T-helper 17 cell (primary cell): ENCODE data around the gene NES. TPM values are rescaled to one million over a fixed set of nuclear protein-coding genes. Genes with fewer than 3 reads are reported as not detected.

ENCODE experiments used
- ATAC-seq: fragments of 150-1000 bp; cut with Tn5 transposase; 2 replicates; pipeline ENCODE4 v1.10.0; 2021; ENCODE audit warnings: mild to moderate bottlenecking, moderate library complexity
- DNase-seq, 3 donors: peaks; one replicate each; pipeline versions ENCODE4 v3.0.0 to v3.0.0-alpha.2; 2020 to 2021
- H3K9me3 ChIP-seq: one replicate; pipeline ENCODE4 v1.7.0; 2013; ENCODE audit warnings: low read length, mild to moderate bottlenecking; ENCODE audit not compliant: control insufficient read depth, poor library complexity, severe bottlenecking
- H3K27ac Mint-ChIP-seq: one replicate; pipeline ENCODE4 v1.8.0; 2022; ENCODE audit warnings: mild to moderate bottlenecking, moderate library complexity, mixed read lengths
- H3K27me3 Mint-ChIP-seq: one replicate; pipeline ENCODE4 v1.8.0; 2022; ENCODE audit warnings: mixed read lengths
- H3K36me3 Mint-ChIP-seq: one replicate; pipeline ENCODE4 v1.8.0; 2022; ENCODE audit warnings: low read depth, mixed read lengths
- H3K4me1 Mint-ChIP-seq: one replicate; pipeline ENCODE4 v1.8.0; 2022; ENCODE audit warnings: mild to moderate bottlenecking, mixed read lengths
- H3K4me3 Mint-ChIP-seq: one replicate; pipeline ENCODE4 v1.8.0; 2022; ENCODE audit warnings: mild to moderate bottlenecking, moderate library complexity, mixed read lengths
- total RNA-seq, 4 donors: library from RNA in 2 of 4; stranded (reverse) in 2 of 4; gene quantifications; one replicate each; pipeline ENCODE4 v1.2.3 and lab custom pipeline; 2022 to 2026

The NES gene
- total RNA-seq, 2 donors from 2014 or later = not detected

DNA sequence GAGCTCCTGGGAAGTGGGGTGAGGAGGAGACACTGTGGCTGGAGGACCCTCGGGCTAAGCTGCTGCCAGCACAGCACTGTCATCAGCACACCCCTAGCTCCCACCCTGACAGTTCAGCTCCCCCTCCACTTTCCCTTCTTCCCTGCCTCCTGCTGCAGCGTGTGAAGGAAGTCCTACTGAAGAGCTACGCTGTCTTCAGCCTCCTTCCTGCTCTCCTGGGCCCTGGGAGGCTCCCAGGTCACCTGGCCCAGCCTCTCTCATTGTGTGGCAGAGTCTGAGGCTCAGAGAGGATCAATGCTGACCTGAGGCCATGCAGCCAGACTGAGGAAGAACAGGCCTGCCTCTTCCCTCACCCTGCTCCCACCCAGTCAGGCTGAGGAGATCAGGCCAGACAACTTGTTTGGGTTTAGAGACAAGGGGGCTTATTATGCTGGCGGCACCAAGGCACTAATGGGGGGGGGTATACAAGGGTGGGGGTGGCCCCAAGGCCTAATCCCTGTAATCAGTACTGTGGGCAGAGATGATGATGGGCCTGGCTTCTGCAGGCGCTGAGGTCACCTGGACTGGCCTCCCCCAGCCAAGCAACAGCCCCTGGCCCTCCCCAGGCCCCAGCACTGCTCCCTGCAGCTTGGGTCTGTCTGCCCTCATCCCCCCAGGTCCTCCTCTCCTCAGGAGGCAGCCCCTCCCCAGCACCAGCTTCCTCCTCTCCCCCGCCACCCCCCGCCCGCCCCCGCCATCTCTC is 9.1 kb downstream of the NES start:
- Mint-ChIP-seq H3K27ac (no peak overlapping the region), H3K4me1 (peaks cover 8% of the 10 kb centered on the region), H3K27me3 (peaks cover 29% of the 10 kb centered on the region), H3K36me3 (peaks cover 11% of the 10 kb centered on the region), H3K4me3 (no peak overlapping the region)
- no peaks in the 10 kb centered on the region for H3K9me3 ChIP-seq
- DNase-seq (no peak), ATAC-seq (no peak)

DNA sequence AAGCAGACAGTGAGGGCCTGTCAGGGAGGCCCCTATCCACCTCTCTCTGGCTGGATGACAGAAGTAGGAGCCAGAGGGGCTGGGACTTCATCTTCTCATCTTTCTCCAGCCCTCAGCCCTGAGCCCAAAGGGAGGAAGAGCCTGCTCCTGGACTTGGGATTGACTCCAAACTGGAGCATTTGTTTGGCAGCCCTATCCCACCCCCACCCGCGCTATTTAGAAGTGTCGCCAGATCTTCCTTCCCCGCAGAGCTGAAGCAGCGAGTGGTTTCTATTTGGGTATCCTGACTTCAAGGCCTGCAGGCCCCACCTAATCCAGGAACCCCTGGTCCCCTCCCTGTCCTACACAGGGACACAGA is 9.6 kb downstream of the NES start:
- Mint-ChIP-seq H3K4me3 (no peak overlapping the region), H3K36me3 (peaks cover 10% of the 10 kb centered on the region), H3K27me3 (peaks cover 24% of the 10 kb centered on the region), H3K4me1 (peaks cover 8% of the 10 kb centered on the region), H3K27ac (no peak overlapping the region)
- no peaks in the 10 kb centered on the region for H3K9me3 ChIP-seq
- no peak for ATAC-seq
- no peak for DNase-seq

DNA sequence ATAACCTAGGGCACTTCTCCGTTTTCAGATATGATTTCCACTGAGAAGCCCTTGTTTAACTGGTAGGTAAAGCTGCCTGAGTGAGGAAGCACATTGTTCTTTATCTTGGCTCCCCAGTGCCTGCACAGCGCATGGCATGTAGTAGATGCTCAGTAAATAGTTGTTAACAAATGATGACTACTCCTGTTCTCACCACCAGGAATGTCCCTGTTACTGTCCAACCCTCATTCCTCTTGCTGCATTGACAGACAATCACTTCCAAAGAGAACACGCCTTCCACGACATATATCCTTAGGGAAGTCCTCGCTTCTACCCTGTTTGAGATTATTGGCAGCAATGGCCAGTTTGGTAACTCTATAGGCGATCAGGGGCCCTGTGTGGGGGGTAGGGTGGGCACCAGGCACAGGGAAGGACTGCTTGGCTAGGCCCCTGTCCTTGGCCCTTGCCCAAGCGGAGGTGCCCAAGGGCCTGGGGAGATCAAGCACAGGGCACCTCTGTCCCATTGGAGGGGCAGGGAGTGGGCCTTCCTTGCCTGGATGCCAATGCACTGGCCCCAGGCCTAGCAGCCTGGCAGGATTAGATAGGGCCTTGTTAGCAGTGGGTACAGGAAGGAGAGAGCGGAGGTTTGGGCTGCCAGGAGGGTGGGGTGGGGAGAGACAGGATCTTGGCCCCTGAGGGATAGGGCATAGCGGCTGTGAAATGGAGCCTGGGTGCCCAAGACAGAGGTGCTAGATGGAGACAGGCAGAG is 10.2 kb downstream of the NES start:
- peak overlapping the region; percentile 29 for H3K27ac Mint-ChIP-seq
- H3K4me1 Mint-ChIP-seq = peaks cover 10% of the 10 kb centered on the region
- ATAC-seq (no peak), DNase-seq (no peak)
- no peak overlapping the region for H3K4me3 Mint-ChIP-seq
- H3K36me3 Mint-ChIP-seq = peaks cover 7% of the 10 kb centered on the region
- no peaks in the 10 kb centered on the region for H3K9me3 ChIP-seq
- peaks cover 18% of the 10 kb centered on the region for H3K27me3 Mint-ChIP-seq

DNA sequence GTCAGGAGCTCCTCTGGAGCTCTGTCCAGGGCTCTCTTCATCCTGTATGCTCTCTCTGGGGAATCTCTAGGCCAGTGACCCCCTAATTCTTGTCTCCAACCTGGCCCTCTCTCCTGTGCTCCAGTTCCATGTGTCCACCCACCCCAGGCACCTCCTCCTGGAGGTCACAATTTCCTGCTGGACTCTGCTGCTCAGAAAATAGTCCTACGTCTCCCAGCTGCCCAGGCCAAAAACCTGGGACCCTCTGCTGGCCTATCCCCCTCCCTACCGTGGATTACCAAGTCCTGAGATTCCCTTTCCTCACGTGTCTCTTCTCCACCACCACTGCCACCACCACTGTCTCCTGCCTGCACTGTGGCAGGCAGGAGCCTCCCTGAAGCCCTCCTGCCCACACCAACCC is 11.7 kb downstream of the NES start:
- Mint-ChIP-seq H3K27me3 (peaks cover 6% of the 10 kb centered on the region), H3K36me3 (no peaks in the 10 kb centered on the region), H3K27ac (no peak overlapping the region), H3K4me1 (peaks cover 18% of the 10 kb centered on the region), H3K4me3 (no peak overlapping the region)
- ATAC-seq (no peak), DNase-seq (no peak)
- H3K9me3 ChIP-seq = no peaks in the 10 kb centered on the region

DNA sequence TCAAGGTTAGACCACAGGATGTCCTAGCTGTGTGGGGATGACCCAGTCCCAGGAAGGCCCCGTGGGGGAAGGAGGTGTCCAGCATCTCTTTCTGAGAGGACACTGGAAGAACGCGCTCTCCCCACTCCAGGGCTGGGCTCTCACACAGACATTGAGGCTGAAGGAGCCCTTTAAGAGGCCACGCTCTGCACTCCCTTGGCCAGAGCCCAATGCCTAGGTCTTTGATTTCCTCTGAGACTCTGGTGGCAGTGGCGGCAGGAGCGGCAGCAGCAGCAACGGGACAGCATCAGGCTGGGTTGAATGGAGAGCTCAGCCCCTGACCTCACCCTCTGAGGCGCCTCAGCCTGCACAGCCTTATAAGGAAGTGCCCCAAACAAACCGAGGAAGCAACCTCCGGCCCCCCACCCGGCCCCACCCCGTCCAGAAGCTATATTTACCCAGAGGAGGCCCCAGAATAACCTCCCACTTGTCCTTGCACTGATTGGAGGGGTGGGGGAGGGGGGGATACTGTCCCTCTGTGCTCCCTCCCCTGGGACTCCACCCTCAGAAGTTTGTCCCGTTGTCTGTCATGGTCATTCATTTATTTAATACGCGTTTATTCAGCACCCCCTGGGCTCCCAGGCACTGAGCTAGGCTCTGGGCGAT is 12.3 kb downstream of the NES start:
- ATAC-seq = no peak
- Mint-ChIP-seq H3K27ac (no peak overlapping the region), H3K4me1 (peaks cover 25% of the 10 kb centered on the region), H3K27me3 (peaks cover 6% of the 10 kb centered on the region), H3K4me3 (no peak overlapping the region), H3K36me3 (no peaks in the 10 kb centered on the region)
- no peak for DNase-seq
- no peaks in the 10 kb centered on the region for H3K9me3 ChIP-seq

DNA sequence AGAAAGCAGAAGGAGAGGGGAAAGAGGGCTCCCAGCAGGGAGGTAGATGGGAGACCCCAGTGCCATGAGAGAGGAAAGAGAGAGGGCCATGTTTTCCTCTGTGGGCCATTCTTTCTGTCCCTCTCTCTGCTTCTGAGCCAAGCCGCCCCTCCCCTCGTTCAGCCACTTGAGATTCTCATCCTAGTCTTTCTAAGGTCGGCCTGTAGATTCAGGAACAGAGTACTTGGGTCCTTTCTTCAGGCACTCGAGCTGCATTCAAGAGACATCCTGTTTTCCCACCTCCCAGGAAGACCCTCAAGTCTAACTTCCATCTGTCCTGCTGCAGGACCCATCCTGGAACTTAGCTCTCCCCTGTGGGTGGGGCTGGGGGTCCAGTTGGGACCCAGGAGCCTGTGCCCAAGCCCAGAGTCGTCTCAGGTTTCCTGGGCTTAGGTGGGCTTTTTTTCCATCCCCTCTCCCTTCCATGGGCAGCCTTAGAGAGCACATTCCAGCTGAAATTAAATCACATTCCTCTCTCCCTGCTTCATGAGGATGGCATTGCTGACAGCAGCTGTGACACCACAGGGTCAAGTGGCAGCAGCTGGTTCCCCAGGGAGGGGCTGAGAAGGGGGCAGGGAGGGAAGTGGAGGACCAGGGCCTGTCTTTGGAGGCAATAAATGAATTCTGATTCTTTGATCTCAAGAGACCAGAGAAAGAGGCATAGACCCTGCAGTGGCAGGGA is 13.0 kb downstream of the NES start:
- no peaks in the 10 kb centered on the region for H3K9me3 ChIP-seq
- H3K4me1 Mint-ChIP-seq = peaks cover 31% of the 10 kb centered on the region
- H3K36me3 Mint-ChIP-seq = no peaks in the 10 kb centered on the region
- no peak overlapping the region for H3K4me3 Mint-ChIP-seq
- H3K27me3 Mint-ChIP-seq = peaks cover 6% of the 10 kb centered on the region
- H3K27ac Mint-ChIP-seq = peak overlapping the region; percentile 61
- no peak for ATAC-seq
- no peak for DNase-seq

DNA sequence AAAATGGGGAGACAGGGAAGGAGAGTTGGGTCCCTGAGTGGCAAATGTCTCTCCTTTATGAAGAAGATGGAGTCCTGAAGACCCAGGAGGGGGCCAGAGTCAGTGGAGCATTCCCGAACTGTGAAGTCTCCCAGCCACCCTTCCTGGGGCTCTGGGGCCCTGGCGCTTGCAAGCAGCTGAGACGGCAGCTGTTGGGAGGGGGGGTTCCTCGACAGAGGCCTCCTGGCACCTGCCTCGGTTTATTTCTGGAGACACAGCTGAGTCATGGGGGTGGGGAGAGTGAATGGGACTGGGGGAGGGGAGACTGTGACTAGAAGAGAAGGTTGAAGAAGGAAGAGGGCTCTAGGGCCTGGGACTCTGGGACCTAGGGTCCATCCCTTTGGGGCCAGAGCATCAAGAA is 14.0 kb downstream of the NES start:
- DNase-seq (no peak), ATAC-seq (no peak)
- H3K27ac Mint-ChIP-seq = peak overlapping the region; percentile 61
- H3K36me3 Mint-ChIP-seq = no peaks in the 10 kb centered on the region
- H3K4me1 Mint-ChIP-seq = peaks cover 31% of the 10 kb centered on the region
- H3K4me3 Mint-ChIP-seq = no peak overlapping the region
- H3K9me3 ChIP-seq = no peaks in the 10 kb centered on the region
- H3K27me3 Mint-ChIP-seq = peaks cover 11% of the 10 kb centered on the region

DNA sequence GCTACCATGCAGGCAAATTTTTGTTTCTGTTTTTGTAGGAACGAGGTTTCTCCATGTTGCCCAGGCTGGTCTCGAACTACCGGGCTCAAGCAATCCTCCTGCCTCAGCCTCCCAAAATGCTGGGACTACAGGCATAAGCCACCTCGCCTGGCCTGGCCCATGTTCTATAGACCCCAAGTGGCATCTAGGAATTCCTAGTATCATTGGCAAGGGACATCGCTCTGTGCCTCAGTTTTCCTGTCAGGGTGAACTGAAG is 14.5 kb downstream of the NES start:
- no peak overlapping the region for H3K4me3 Mint-ChIP-seq
- H3K27me3 Mint-ChIP-seq = peaks cover 12% of the 10 kb centered on the region
- H3K9me3 ChIP-seq = no peaks in the 10 kb centered on the region
- ATAC-seq = no peak
- H3K36me3 Mint-ChIP-seq = no peaks in the 10 kb centered on the region
- peak overlapping the region; percentile 61 for H3K27ac Mint-ChIP-seq
- no peak for DNase-seq
- H3K4me1 Mint-ChIP-seq = peaks cover 33% of the 10 kb centered on the region

DNA sequence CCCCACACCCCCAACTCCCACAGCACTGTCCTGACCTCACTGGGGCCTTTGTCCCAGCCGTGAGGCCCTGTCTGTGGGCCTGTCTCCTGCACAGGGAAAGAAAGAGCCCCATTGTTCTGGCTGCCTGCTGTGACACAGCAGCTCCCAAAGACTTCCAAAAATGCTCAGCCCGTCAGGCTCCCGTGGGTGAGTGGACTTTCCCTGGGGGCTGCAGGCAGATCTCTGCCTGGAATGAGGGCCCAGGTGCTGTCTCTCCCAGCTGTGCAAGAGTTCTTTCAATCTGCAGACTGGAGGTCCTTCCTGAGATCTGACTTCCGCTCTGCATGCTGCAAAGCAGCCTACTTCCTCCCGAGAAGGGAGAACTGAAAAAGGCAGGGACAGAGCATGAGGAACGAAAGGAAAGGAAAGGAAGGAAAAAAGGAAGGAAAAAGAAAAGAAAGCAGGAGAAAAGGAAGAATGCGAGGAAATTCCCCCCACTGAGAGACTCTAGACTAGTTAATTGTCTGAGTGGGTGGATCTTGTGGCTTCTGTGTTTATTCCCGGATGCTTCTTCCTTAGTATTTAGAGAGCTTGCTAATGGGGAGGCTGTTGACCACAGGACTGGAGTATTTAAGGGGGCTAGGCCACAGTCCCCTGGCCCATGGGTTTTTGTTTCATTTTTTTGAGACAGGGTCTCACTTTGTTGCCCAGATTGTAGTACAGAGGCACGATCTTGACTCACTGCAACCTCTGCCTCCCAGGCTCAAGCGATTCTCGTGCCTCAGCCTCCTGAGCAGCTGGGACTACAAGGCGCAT is 15.0 kb downstream of the NES start:
- peak overlapping the region; percentile 59 for H3K27ac Mint-ChIP-seq
- peaks cover 16% of the 10 kb centered on the region for H3K27me3 Mint-ChIP-seq
- DNase-seq (no peak), ATAC-seq (no peak)
- H3K36me3 Mint-ChIP-seq = no peaks in the 10 kb centered on the region
- no peak overlapping the region for H3K4me3 Mint-ChIP-seq
- no peaks in the 10 kb centered on the region for H3K9me3 ChIP-seq
- peaks cover 39% of the 10 kb centered on the region for H3K4me1 Mint-ChIP-seq

DNA sequence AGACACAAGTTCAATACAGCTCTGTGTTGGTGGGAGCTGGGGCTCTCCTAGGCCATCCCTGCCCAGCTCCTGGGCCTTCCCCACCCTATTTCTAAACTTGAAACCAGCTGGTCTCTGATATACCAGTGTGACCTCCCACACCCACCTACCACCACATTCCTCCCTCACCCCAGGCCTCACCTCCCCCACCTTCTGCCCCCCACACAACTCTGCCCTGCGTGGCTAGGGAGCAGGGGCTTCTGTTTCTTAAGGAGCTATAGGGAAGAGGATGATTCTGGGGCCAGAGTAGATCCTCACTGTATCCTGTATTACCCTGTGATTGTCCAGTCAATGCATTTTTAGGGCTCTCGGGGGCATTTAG is 16.5 kb downstream of the NES start:
- ATAC-seq (no peak), DNase-seq (no peak)
- Mint-ChIP-seq H3K36me3 (no peaks in the 10 kb centered on the region), H3K27ac (peak overlapping the region; percentile 59), H3K27me3 (peaks cover 28% of the 10 kb centered on the region), H3K4me1 (peaks cover 41% of the 10 kb centered on the region), H3K4me3 (peak overlapping the region; percentile 66)
- no peaks in the 10 kb centered on the region for H3K9me3 ChIP-seq

DNA sequence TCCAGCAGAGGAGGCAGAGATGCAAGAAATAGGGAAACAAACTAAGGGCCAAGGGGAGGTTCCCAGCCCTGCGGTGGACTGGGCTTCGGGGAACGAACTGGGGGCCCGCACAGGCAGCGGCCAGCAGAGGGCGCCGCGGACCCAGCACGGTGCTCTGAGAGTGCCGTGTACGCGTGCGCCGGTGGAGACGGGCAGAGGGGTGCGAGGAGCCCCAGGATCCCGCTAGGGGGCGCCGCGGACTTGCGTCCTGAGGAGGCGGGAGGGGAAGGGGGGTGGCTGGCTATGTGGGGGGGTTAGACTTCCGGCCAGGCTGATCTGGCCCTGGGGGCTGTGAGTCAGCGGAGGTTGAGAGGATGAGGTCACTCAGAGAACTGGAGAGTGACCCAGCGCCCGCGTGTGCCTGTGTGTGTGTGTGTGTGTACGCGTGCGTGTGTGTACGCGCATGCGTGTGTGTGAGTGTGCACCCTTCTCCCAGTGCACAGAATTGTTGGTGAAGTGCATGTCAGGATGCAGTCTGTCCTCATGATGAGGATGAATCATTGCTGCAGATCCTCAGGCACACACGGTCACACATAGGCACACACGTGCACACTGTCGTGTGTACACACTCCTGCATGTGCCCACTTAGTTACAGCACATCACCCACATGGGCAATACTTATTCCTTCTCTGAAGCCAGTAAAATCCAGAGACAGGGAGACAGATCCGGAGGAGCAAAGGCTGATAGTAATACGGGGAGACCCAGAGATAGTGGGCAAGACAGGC is 17.0 kb downstream of the NES start:
- ATAC-seq = peak; percentile 90
- DNase-seq = peak; percentile 81 to 92 (median 86)
- Mint-ChIP-seq H3K4me1 (peaks cover 41% of the 10 kb centered on the region), H3K27ac (peak overlapping the region; percentile 57), H3K27me3 (peaks cover 31% of the 10 kb centered on the region), H3K36me3 (peaks cover 1% of the 10 kb centered on the region), H3K4me3 (peak overlapping the region; percentile 66)
- H3K9me3 ChIP-seq = no peaks in the 10 kb centered on the region

DNA sequence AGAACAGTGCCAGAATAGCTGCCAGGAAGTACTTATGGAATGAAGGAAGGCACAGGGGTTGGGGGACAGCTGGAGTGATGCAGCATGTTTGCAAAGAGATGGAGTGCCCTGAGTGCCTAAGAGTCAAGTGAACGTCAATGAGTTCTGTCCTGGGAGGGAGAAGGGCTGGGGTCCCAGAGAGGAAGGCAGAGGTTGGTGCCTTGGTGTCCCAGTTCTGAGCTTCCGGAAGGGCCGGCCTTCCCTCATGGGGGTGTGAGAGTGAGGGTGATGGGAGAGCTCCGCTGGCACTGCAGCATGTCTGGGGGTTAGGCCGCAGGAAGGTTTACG is 17.6 kb downstream of the NES start:
- H3K9me3 ChIP-seq = no peaks in the 10 kb centered on the region
- DNase-seq (no peak), ATAC-seq (no peak)
- H3K27me3 Mint-ChIP-seq = peaks cover 36% of the 10 kb centered on the region
- H3K4me1 Mint-ChIP-seq = peaks cover 42% of the 10 kb centered on the region
- H3K36me3 Mint-ChIP-seq = peaks cover 2% of the 10 kb centered on the region
- peak overlapping the region; percentile 43 for H3K4me3 Mint-ChIP-seq
- peak overlapping the region; percentile 57 for H3K27ac Mint-ChIP-seq
